Epithelial cell of prostate (primary cell): ENCODE data around the gene ATXN7.

Source experiments
- DNase-seq: peaks from one replicate; pipeline ENCODE4 v3.0.0-alpha.2; 2011; ENCODE audit warnings: low read depth, low spot score
- H3K27ac ChIP-seq: fragments of 450-650 bp; 2 replicates; pipeline ENCODE4 v1.5.1; 2017; ENCODE audit warnings: mild to moderate bottlenecking

ATXN7 gene

GRCh38 chr3:64037084-64037483 lies 173.4 kb downstream of the ATXN7 start:
- no peak overlapping the region for H3K27ac ChIP-seq
- DNase-seq: no peak

DNA sequence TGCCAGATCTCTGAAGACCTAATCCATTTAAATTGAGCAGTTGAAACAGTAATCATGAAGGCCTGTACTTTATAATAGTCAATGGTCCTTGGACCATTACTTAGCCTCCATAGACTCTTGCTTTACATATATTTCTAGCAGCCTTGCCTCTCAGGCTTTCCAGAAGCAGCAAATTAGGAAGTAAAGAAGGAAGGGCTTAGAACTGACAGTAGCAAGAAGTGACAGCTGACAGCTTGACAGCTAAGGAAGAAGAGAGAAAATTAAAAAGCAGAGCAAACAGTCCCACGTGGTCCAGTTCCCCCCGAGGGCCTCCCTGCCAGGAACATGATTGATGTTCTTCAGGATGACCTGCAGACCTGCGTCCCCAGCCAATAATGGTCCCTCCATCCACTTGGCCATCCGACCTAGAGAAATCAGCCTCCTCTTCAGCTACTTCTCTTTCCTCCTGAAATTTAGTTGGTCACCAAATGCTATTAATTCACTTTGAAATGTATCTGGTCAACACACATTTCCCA lies 174.6 kb downstream of the ATXN7 start:
- H3K27ac ChIP-seq: no peak overlapping the region
- DNase-seq: no peak

DNA sequence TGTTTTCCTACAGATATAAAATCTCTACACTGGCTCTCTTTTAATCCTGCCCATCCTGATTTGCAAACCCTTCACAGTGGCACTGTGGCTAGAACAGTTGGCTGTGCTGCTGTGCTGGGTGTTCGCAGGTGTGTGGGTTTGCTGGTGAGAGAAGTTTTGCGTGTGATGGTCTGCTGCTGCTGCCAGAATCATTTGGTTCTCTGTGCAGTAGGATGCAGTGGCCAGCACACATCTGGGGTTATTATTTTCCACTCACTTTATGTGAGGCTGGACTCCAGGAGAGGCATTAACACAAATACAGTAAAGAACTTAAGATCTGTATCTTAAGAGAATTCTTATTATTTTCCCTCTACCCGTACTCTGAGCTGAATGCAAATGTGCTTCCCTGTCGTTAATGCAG lies 175.7 kb downstream of the ATXN7 start:
- DNase-seq: no peak
- H3K27ac ChIP-seq: no peak overlapping the region

DNA sequence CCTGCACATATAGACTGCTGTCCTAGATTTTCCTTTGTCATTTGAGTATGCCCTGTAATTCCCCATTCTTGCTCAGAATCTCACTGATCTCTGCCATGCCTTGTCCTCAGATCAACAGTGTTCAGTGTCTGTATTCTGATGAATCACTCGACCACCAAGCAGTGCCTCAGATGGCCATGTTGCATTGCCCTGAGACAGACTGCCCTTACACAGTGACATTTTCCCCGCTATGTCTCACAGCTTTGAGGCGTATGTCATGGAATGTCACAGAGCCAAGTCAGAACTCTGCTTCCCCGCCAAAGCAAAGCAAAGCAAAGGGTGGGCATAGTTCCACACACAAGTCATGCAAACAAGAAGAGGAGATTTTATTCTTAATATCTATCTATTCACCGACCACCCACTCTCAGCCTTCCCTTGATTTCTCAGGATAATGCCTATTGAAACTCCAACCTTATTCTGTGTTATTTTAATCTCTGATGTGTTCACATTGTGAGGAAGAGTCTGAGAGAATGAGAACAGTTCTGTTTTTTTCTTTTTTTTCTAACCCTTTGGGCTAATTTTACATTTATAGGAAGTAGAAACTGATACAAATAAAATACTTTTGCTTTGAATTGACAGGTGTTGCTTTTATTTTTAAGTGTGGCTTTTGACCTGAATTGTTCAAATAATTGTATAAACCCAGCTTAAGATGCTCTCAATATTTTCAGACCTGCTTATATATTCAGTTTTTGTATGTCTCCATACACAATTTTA lies 176.5 kb downstream of the ATXN7 start:
- no peak for DNase-seq
- no peak overlapping the region for H3K27ac ChIP-seq

DNA sequence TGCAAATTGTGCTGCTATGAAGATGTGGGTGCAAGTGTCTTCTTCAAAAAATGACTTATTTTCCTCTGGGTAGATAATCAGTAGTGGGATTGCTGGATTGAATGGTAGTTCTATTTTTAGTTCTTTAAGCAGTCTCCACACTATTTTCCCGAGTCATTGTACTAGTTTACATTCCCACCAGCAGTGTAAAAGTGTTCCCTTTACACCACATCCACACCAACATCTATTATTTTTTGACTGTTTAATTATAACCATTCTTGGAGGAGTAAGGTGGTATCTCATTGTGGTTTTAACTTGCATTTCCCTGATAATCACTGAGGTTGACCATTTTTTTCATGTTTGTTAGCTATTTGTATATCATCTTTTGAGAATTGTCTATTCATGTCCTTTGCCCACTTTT lies 179.3 kb downstream of the ATXN7 start:
- no peak overlapping the region for H3K27ac ChIP-seq
- no peak for DNase-seq

DNA sequence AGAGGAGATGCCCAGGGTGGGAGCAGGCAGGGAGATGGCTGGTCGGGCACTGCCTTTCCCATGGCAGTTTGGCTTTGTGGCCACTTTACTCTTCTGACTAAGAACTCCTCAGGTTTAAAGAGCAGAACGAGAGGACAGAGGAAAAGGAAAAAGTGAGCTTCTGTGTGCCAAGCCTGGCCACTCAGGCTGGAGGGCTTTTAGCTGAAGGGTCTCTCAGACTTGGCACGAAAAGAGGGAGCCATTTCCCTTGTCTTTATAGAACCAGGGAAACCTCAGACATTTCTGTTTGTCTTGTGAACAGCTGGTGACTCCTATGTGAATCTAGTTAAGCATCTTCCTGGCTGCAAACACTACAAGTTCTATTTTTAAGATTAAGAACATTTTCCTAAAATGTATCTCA lies 182.9 kb downstream of the ATXN7 start:
- no peak overlapping the region for H3K27ac ChIP-seq

DNA sequence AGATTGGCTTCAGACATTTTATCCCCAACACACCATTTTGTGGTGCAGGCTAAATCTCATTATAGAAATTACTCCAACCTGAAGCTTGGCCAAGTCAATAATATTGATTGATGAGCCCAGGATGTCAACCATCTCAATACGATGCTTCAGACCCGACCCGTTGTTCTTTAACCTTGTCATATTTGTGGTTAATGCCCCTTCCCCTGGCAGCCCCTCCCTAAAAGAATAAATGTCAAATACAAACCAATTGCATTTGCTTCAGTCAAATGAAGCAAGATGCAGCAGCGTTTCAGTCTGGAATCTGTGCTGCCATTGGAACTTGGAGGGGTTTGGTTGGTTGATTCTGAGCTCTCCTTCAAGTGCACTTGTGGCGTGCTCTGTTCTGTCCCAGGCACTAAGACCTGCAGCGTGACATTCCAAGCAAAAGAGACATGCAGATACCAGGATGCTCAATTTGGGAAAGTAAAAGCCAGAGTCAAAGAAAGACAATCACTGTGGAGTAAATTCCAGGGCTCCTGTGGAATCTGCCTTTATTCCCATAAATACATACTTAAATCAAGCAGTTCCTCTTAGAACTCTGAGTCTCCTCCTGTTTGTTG lies 183.4 kb downstream of the ATXN7 start:
- DNase-seq: no peak
- H3K27ac ChIP-seq: no peak overlapping the region

More for the DNA sequence above, 182.9 kb downstream of the ATXN7 start:
- DNase-seq: no peak

- no peak overlapping the region for H3K27ac ChIP-seq
Observed at GRCh38 chr3:64047787-64048186, 184.1 kb downstream of the ATXN7 start.

GRCh38 chr3:64048631-64049061 lies 185.0 kb downstream of the ATXN7 start:
- H3K27ac ChIP-seq: no peak overlapping the region
- DNase-seq: no peak

More at GRCh38 chr3:64047787-64048186, 184.1 kb downstream of the ATXN7 start:
- DNase-seq: no peak

DNA sequence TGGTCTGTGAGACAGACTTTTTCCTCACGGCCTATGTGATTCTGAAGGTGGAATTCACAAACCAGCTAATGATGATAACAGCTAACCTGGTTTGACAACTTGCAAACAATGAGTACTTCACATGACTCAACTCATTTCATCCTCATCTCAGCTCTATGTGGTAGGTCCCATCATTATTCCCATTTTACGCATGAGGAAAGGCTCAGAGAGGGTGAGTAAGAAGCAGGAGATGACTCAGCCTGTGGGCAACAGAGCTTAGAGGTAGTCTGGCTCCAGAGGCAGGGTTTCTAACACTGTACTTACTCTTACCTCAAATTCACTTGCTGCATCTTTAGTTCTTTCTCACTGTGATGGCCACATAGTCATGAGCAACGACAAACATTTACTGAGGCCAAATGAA lies 185.5 kb downstream of the ATXN7 start:
- no peak overlapping the region for H3K27ac ChIP-seq
- peak; percentile 73 for DNase-seq

- H3K27ac ChIP-seq: no peak overlapping the region
- no peak for DNase-seq
Observed at GRCh38 chr3:64049832-64050231, 186.2 kb downstream of the ATXN7 start.
